HepG2 (cell line): ENCODE measurements around the gene ATP5F1A. TPM values are rescaled to one million over a fixed set of nuclear protein-coding genes. Genes with fewer than 3 reads are reported as not detected.

Experiments
- ATAC-seq: fragments of 200-7000 bp; cut with Tn5 transposase; 3 replicates; pipeline ENCODE4 v1.9.1; 2020; ENCODE audit warnings: mild to moderate bottlenecking, moderate library complexity
- BruUV-seq: library from RNA; stranded (reverse); fragments of 400-500 nt; replicated peaks from 2 replicates; lab custom pipeline; 2021; lab: Mats Ljungman, UMichigan
- CTCF ChIA-PET: fragments of 300-600 bp; formaldehyde crosslinking; extraction: SDS; loops from one replicate; lab custom pipeline; 2021; ENCODE audit warnings: low total read pairs, inconsistent platforms, low intra/inter-chr PET ratio; lab: Yijun Ruan, JAX
- POLR2A ChIA-PET: fragments of 350-600 bp; sonication (Branson Sonifier 250); formaldehyde crosslinking; loops from one replicate; lab custom pipeline; 2020; ENCODE audit warnings: antibody characterized with exemption, inconsistent platforms; lab: Yijun Ruan, JAX
- DNase-seq: peaks from one replicate; pipeline ENCODE4 v3.0.0-alpha.2; 2015; ENCODE audit warnings: low spot score
- FAIRE-seq: peaks from 3 replicates; lab custom pipeline; 2011; peaks lifted over from hg19 to GRCh38; lab: Jason Lieb, UNC
- H2AFZ ChIP-seq: one replicate; pipeline ENCODE4 v1.6.1; 2011; ENCODE audit warnings: low read length, inconsistent platforms
- H3K27ac ChIP-seq: fragments of 300-600 bp; 3 replicates; pipeline ENCODE4 v1.8.0; 2011; ENCODE audit warnings: mixed run types, mild to moderate bottlenecking, mixed read lengths, low read length, inconsistent platforms; ENCODE audit not compliant: insufficient read depth; ENCODE audit errors: extremely low read length
- H3K27me3 ChIP-seq, 2 experiments: fragments of 200-600 bp in 1 of 2; 2 replicates in 1 of 2; 3 replicates in 1 of 2; pipeline versions ENCODE4 v1.6.0 to v1.8.0; 2011; ENCODE audit warnings: low read length in 2 of 2, mild to moderate bottlenecking in 2 of 2, moderate library complexity in 2 of 2, inconsistent platforms in 1 of 2; ENCODE audit not compliant: insufficient read depth in 2 of 2, control insufficient read depth in 1 of 2
- H3K36me3 ChIP-seq, 2 experiments: fragments of 200-600 bp in 1 of 2; replicated peaks in 1 of 2; 2 replicates in 1 of 2; 3 replicates in 1 of 2; pipeline versions ENCODE4 v1.5.1 to v1.8.0; 2011; ENCODE audit warnings: low read length in 2 of 2, inconsistent platforms in 1 of 2; ENCODE audit not compliant: insufficient read depth in 2 of 2, control insufficient read depth in 1 of 2
- H3K4me1 ChIP-seq: 2 replicates; pipeline ENCODE4 v1.5.1; 2012; ENCODE audit warnings: low read length, inconsistent platforms; ENCODE audit not compliant: insufficient read depth
- H3K4me2 ChIP-seq: 2 replicates; pipeline ENCODE4 v1.6.0; 2011; ENCODE audit warnings: low read depth, low read length, inconsistent platforms
- H3K4me3 ChIP-seq, 3 experiments: fragments of 200-600 bp in 1 of 3; sonication (generic), shearing (Covaris generic) in 1 of 3; replicated peaks in 1 of 3; 2 replicates each; pipeline ENCODE4 v1.5.1; 2011 to 2016; ENCODE audit warnings: low read length in 3 of 3, inconsistent platforms in 2 of 3, low read depth in 2 of 3, mild to moderate bottlenecking in 2 of 3, control low read depth in 1 of 3, mixed read lengths in 1 of 3; ENCODE audit not compliant: insufficient read depth in 1 of 3
- H3K79me2 ChIP-seq: one replicate; pipeline ENCODE4 v1.6.1; 2011; ENCODE audit warnings: low read length, inconsistent platforms; ENCODE audit not compliant: insufficient read depth
- H3K9ac ChIP-seq: 2 replicates; pipeline ENCODE4 v1.6.0; 2011; ENCODE audit warnings: mild to moderate bottlenecking, low read depth, low read length, inconsistent platforms; ENCODE audit not compliant: insufficient read depth
- H3K9me3 ChIP-seq: 2 replicates; pipeline ENCODE4 v1.5.1; 2012; ENCODE audit warnings: mild to moderate bottlenecking, low read length
- H4K20me1 ChIP-seq: 2 replicates; pipeline ENCODE4 v1.6.0; 2011; ENCODE audit warnings: inconsistent platforms, mild to moderate bottlenecking, low read length, moderate library complexity; ENCODE audit not compliant: insufficient read depth
- CHD4 ChIP-seq: fragments of 200-600 bp; sonication (generic); IDR thresholded peaks from 2 replicates; pipeline ENCODE4 v1.7.0; 2017; ENCODE audit warnings: mild to moderate bottlenecking, low read length, borderline replicate concordance
- KDM5A ChIP-seq: fragments of 200-600 bp; sonication (generic); IDR thresholded peaks from 2 replicates; pipeline ENCODE4 v1.7.0; 2018; ENCODE audit warnings: antibody characterized with exemption, mild to moderate bottlenecking, low read length, borderline replicate concordance
- ZMYM4 ChIP-seq: sonication (generic); formaldehyde crosslinking; IDR thresholded peaks from 2 replicates; pipeline ENCODE4 v1.8.1; 2023; ENCODE audit warnings: mild to moderate bottlenecking, missing genetic modification reagents
- ZNF225 ChIP-seq: sonication (generic); formaldehyde crosslinking; IDR thresholded peaks from 2 replicates; pipeline ENCODE4 v1.4.0; 2020; ENCODE audit warnings: mild to moderate bottlenecking, missing genetic modification reagents
- ZNF484 ChIP-seq: sonication (generic); formaldehyde crosslinking; IDR thresholded peaks from 2 replicates; pipeline ENCODE4 v1.5.1; 2020; ENCODE audit warnings: mild to moderate bottlenecking, low read depth, missing genetic modification reagents, borderline replicate concordance
- WGBS: methylation state at CpG from one replicate; pipeline ENCODE4 v1.1.6; 2017; ENCODE audit warnings: low lambda C conversion rate; 5-methylcytosine and 5-hydroxymethylcytosine counted together
- in situ Hi-C: cut with HindIII; loops from 2 replicates; pipeline ENCODE4 v1.10.0; 2017; ENCODE audit warnings: low pct_unique_long_range_greater_than_20kb; ENCODE audit not compliant: extremely low pct_ligation_motif_present
- intact Hi-C: fragments of 100-400 bp; cut with micrococcal nuclease; formaldehyde crosslinking; loops from one replicate; pipeline ENCODE4 v1.10.0; 2022; ENCODE audit not compliant: unreplicated experiment
- polyA plus RNA-seq, 8 experiments: library from polyadenylated mRNA; depleted of rRNA in 3 of 8; stranded (reverse) in 7 of 8; unstranded in 1 of 8; fragments of >200 nt; fragmentation: Illumina TruSeq in 4 of 8; extraction: Trizol in 4 of 8; gene quantifications; 2 replicates each; pipeline versions ENCODE4 v1.2.1 to v1.2.3, GENCODE V29; 2011 to 2016; ENCODE audit warnings: low read depth in 4 of 8, missing spikeins in 1 of 8, mixed read lengths in 1 of 8; ENCODE audit not compliant: insufficient read depth in 1 of 8
- total RNA-seq, 5 experiments: library from RNA; depleted of rRNA; stranded (reverse); fragments of >200 nt; fragmentation: Illumina TruSeq; extraction: Trizol; gene quantifications; 2 replicates each; pipeline ENCODE4 v1.2.3, GENCODE V29; 2016; ENCODE audit warnings: low read depth in 1 of 5
- TF ChIP-seq, protein P1 (sequence below), 2 experiments: sonication (generic) in 1 of 2; formaldehyde crosslinking in 1 of 2; IDR thresholded peaks; 2 replicates each; pipeline versions ENCODE4 v1.4.0 to v1.6.1; 2016 to 2020; ENCODE audit warnings: borderline replicate concordance in 1 of 2, low read depth in 1 of 2, mild to moderate bottlenecking in 1 of 2, missing genetic modification reagents in 1 of 2
- TF ChIP-seq, protein P2 (sequence below): IDR thresholded peaks from 2 replicates; pipeline ENCODE4 v1.6.1; 2016; ENCODE audit warnings: missing biosample characterization, missing genetic modification reagents, low read depth

Gene ATP5F1A
- total and polyA plus RNA-seq, 2 of the 13 experiments (the other 11 are each of a cell fraction or from before 2014, with no cell fraction given), result 459 to 922 TPM

- CTCF ChIA-PET, result no interaction called here
- FAIRE-seq, result peak; percentile 46
- TF ChIP-seq, protein P1, sequence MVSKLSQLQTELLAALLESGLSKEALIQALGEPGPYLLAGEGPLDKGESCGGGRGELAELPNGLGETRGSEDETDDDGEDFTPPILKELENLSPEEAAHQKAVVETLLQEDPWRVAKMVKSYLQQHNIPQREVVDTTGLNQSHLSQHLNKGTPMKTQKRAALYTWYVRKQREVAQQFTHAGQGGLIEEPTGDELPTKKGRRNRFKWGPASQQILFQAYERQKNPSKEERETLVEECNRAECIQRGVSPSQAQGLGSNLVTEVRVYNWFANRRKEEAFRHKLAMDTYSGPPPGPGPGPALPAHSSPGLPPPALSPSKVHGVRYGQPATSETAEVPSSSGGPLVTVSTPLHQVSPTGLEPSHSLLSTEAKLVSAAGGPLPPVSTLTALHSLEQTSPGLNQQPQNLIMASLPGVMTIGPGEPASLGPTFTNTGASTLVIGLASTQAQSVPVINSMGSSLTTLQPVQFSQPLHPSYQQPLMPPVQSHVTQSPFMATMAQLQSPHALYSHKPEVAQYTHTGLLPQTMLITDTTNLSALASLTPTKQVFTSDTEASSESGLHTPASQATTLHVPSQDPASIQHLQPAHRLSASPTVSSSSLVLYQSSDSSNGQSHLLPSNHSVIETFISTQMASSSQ (IDR thresholded peaks at IDR 0.05; ENCODE audit: low read depth), result no peak
- TF ChIP-seq, protein P1 (CRISPR knock-in tag; IDR thresholded peaks at IDR 0.05; ENCODE audit: borderline replicate concordance), result peak; percentile 40; the same call in 1 of the 2 replicates
- TF ChIP-seq CHD4 (no peak), ZNF225 (peak; percentile 84), ZMYM4 (CRISPR knock-in tag) (peak; percentile 58; the same call in 1 of the 2 replicates), ZNF484 (no peak), KDM5A (peak; percentile 61)
- TF ChIP-seq, protein P2, sequence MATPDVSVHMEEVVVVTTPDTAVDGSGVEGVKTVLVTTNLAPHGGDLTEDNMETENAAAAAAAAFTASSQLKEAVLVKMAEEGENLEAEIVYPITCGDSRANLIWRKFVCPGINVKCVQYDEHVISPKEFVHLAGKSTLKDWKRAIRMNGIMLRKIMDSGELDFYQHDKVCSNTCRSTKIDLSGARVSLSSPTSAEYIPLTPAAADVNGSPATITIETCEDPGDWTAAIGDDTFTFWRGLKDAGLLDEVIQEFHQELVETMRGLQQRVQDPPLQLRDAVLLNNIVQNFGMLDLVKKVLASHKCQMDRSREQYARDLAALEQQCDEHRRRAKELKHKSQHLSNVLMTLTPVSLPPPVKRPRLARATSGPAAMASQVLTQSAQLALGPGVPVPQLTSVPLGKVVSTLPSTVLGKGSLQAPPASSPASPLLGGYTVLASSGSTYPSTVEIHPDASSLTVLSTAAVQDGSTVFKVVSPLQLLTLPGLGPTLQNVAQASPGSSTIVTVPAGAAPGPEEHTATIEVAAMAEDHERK, result peak; percentile 68
These were observed 6.2 kb upstream of the ATP5F1A start, which contains the start of gene HAUS1 for GRCh38 chr18:46104128-46104911. Gene HAUS1, plus strand, starts transcription at chr18:46104385. Its CDS starts 27 bp downstream, at chr18:46104412.

More at GRCh38 chr18:46104128-46104911, 6.2 kb upstream of the ATP5F1A start, which contains the start of gene HAUS1:
- Histone ChIP-seq H3K9me3 (no peaks in the 10 kb centered on the region), H3K4me3 (peak within 1 kb of the TSS; percentile 84 to 93 (median 87)), H3K4me2 (peak within 1 kb of the TSS; percentile 82), H3K79me2 (peaks cover 9% of the 10 kb centered on the region), H3K27ac (peak within 1 kb of the TSS; percentile 83), H4K20me1 (no peaks in the 10 kb centered on the region), H2AFZ (peak within 1 kb of the TSS; percentile 80), H3K27me3 (no peaks in the 10 kb centered on the region), H3K36me3 (no peaks in the 10 kb centered on the region; a peak in 1 of 5 replicates), H3K4me1 (peaks cover 5% of the 10 kb centered on the region; the same call in 1 of the 2 replicates), H3K9ac (peak within 1 kb of the TSS; percentile 73)
- TSS peak; percentile 67 for BruUV-seq
- POLR2A ChIA-PET, result interaction anchor here (1.0 to 1.2 kb wide), 2 partner anchors 31 to 52 kb away, joined by 3 to 4 read pairs; no protein-coding TSS in a partner anchor
- intact Hi-C loops, result no loop called here
- DNase-seq (peak; percentile 86), ATAC-seq (peak; percentile 100)
- in situ Hi-C loops, result no loop called here
- under 1% methylated on average over 40 of the region's 57 CpGs for WGBS
